Epithelial cell of proximal tubule (primary cell): ENCODE results near the gene FBN3. TPM values are rescaled to one million over a fixed set of nuclear protein-coding genes. Genes with fewer than 3 reads are reported as not detected.

ENCODE experiments used
- DNase-seq: peaks from one replicate; pipeline ENCODE4 v3.0.0-alpha.2; 2011; ENCODE audit warnings: low read depth
- H3K4me3 ChIP-seq: 2 replicates; pipeline ENCODE4 v1.5.1; 2011; ENCODE audit warnings: low read depth, mild to moderate bottlenecking, low read length
- total RNA-seq: library from RNA; depleted of rRNA; stranded (reverse); fragments of >200 nt; gene quantifications from 2 replicates; pipeline ENCODE4 v1.2.3, GENCODE V29; 2015
- TF ChIP-seq, protein P1 (sequence below): conservative IDR thresholded peaks from 2 replicates; pipeline ENCODE4 v1.5.1; 2012; ENCODE audit warnings: low read depth, mild to moderate bottlenecking, low read length

The FBN3 gene
- total RNA-seq, 1 donor from 2014 or later, result 0.06 TPM

DNA sequence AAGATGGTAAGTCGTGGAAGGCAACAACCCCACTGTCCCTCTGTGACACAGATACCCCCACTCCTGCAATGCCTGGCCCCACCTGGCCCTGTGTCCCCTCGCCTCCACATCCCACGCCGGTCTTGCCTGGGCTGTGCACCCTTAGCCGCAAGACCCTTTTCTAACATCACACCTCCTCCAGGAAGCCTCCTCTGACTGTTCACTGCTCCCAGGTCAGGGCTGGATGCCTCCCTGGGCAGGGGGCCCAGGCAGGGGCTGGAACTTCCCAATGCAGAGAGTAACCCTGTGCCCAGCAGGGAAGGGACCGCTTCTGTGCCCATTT is 1.3 kb downstream of the FBN3 start:
- no peak for DNase-seq

DNA sequence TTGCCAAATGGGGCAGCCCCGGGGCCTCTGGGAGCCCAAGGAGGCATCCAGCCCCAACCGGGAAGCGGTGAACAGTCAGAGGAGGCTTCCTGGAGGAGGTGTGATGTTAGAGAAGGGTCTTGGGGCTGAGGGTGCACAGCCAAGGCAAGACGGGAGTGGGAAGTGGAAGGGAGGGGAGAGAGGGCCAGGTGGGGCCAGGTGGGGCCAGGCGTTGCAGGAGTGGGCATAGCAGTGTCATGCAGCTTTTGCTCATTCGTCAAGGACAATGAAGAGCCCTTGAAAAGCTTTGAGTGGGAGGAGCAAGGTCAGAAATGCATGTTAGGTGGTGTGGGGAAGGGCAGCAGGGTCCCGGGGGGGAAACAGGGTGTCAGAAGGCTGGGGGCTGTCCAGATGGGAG is 1.8 kb downstream of the FBN3 start:
- no peak for DNase-seq
- TF ChIP-seq, protein P1, sequence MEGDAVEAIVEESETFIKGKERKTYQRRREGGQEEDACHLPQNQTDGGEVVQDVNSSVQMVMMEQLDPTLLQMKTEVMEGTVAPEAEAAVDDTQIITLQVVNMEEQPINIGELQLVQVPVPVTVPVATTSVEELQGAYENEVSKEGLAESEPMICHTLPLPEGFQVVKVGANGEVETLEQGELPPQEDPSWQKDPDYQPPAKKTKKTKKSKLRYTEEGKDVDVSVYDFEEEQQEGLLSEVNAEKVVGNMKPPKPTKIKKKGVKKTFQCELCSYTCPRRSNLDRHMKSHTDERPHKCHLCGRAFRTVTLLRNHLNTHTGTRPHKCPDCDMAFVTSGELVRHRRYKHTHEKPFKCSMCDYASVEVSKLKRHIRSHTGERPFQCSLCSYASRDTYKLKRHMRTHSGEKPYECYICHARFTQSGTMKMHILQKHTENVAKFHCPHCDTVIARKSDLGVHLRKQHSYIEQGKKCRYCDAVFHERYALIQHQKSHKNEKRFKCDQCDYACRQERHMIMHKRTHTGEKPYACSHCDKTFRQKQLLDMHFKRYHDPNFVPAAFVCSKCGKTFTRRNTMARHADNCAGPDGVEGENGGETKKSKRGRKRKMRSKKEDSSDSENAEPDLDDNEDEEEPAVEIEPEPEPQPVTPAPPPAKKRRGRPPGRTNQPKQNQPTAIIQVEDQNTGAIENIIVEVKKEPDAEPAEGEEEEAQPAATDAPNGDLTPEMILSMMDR, result no peak

More for the DNA sequence above, 1.3 kb downstream of the FBN3 start:
- H3K4me3 ChIP-seq, result no peak overlapping the region
- TF ChIP-seq, protein P1, result no peak

DNA sequence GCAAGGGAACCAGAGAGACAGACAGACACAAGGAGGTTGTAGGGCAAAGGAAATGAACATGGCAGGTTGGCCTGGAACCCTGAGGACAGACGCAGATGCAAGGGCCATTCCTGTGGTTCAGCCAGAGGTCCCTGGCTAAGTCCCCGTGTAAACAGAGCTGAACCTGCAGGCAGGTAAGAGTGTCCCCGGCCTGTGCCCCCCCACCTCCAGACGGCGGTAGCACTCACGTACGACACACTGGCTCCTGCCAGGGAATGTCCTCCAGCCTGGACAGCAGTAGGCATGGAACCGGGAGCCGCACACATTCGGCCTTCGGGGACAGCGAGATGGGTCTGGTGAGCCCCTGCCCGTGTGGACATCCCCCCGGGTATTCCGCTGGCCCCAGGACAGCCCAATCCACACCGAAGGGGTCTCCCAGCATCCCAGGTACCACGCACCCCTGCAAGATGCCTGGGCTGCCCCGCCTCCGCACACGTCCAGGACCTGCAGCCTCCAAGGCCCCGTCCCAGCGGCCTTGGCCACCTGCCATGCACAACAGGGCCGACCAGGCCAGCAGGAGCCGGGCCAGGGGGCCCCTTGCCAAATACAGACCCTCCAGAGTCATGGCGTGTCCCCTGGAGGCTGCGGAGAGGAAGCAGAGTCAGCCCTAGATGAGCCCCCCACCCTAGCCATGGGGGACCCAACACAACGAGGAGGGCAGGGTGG is 2.4 kb downstream of the FBN3 start:
- no peak for DNase-seq
- H3K4me3 ChIP-seq, result no peak overlapping the region
- TF ChIP-seq, protein P1, result no peak

More for the DNA sequence above, 1.8 kb downstream of the FBN3 start:
- no peak overlapping the region for H3K4me3 ChIP-seq

DNA sequence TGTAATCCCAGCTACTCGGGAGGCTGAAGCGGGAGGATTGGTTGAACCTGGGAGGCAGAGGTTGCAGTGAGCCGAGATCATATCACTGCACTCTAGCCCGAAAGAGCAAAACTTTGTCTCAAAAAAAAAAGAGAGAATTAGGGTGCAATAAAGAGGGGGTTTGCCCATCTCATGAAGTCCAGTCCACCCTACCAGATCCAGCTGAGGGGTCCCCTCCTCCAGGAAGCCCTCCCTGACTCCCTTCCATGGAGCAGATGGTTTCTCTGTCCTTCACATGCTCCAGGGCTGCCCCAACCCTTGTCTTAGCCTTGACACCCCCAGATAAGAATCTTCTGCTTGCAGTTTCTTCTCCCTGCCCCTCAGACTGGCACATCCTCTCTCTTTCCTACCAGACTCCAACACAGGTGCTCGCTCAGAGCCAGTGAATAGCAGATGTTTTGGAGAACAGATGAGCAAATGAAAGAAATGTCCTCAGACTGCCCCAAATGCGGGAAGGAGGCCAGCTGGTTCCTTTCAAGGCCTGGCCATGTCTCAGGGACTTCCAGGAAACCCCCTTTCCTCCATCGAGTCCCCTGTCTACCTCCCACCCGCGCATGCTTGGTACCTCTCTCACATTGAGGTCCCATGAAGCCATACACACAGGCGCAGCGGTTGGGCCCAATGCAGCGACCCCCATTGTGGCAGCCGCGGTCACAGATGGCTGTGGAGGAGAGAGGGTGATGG is 5.0 kb downstream of the FBN3 start:
- TF ChIP-seq, protein P1, result no peak
- H3K4me3 ChIP-seq, result no peak overlapping the region
- no peak for DNase-seq

DNA sequence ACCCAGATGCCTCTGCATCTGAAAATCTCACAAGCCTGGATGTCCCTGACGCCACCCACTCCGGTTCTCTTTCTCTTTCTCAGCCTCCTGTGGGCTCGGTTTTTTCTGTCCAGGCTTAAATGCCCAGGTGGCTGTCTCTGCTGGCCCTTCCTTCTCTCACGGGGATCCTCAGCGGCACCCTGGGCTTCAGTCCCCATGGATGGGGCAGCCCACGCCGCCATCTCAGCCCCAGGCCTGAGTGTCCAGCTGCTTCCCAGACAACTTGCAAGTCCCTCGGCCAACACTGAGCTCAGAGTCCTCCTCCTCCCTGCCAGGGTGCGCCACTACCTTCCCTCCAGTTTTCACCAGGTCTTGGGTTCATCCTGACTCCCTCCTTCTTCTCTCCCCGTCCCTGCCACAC is 6.4 kb downstream of the FBN3 start:
- no peak for DNase-seq
- TF ChIP-seq, protein P1, result no peak
- H3K4me3 ChIP-seq, result no peak overlapping the region

DNA sequence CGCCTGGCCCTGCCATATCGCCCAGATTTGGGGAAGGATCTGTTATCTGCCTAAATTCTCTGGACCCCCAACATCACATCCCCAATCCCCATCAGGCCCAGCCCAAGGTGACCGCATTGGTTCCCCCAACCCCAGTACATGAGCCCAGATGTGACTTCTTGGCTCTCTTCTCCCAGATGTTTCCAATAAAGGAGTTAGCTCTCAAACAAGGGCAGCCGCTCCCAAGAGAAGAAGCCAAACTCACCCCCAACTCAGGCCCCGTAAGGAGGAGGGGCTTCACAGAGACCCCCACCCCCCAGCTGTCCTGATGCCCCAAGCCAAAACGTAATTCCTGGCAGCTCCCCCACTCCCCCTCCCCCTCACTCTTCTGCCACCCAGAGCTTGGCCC is 6.9 kb downstream of the FBN3 start:
- TF ChIP-seq, protein P1, result no peak
- no peak overlapping the region for H3K4me3 ChIP-seq
- no peak for DNase-seq
